ENCODE results near the gene USP27X.
A peak's percentile ranks its signal among the peaks of the same experiment; 100 is the strongest.

USP27X gene

GRCh38 chrX:49892542-49892941, 13.3 kb downstream of the USP27X start:
- no peak for DNase-seq

GRCh38 chrX:49896951-49897350, 17.7 kb downstream of the USP27X start:
- no peak for DNase-seq

- no peak for DNase-seq
Measured at GRCh38 chrX:49901048-49901447, 21.8 kb downstream of the USP27X start.

GRCh38 chrX:49910344-49910743, 31.1 kb downstream of the USP27X start:
- peak in 2 of 6 experiments; percentile 3 to 5 for DNase-seq

- no peak for DNase-seq
Measured at GRCh38 chrX:49912086-49912485, 32.8 kb downstream of the USP27X start.

GRCh38 chrX:49912861-49913260, 33.6 kb downstream of the USP27X start:
- no peak for DNase-seq

GRCh38 chrX:49915361-49916222, 36.3 kb downstream of the USP27X start:
- DNase-seq, result peak in 5 of 6 experiments; percentile 0 to 65 (median 15)

- DNase-seq, result peak in 4 of 6 experiments; percentile 5 to 32 (median 16)
Measured at GRCh38 chrX:49919617-49920016, 40.3 kb downstream of the USP27X start.

GRCh38 chrX:49921109-49921508, 41.8 kb downstream of the USP27X start:
- DNase-seq, result no peak

- DNase-seq, result peak; percentile 79 to 94 (median 93)
Measured at GRCh38 chrX:49922291-49923241, 43.3 kb downstream of the USP27X start, which contains the start of gene CLCN5. Gene CLCN5 (plus strand): TSS chrX:49922596. CDS start chrX:49925299, 2,703 bp downstream.

GRCh38 chrX:49925176-49925575, 45.9 kb downstream of the USP27X start:
- no peak for DNase-seq

GRCh38 chrX:49930039-49930438, 50.8 kb downstream of the USP27X start:
- no peak for DNase-seq
